ENCODE data around the gene IL16.

Gene IL16

DNA sequence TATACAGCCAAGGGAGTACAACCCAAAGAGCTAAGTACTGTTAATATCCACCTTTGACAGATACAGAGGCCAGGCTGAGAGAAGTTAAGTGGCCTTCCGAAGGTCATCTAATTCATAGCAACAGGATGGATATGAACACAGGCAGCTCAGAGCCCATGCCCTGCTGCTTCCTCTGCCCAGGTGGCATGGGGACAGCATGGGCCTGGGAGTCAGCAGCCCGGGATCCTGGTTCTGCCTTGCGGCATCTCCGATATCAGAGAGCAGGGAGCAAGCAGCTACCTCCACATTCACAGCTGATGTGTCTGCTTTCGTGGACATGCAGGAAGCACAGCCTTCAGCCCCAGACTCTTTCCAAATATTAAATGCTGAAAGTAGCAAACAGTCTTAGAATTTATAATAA lies 71.7 kb downstream of the IL16 start:
- Histone ChIP-seq H3K27me3 (ENCODE audit: insufficient read depth, low read depth, severe bottlenecking) (no peaks in the 10 kb centered on the region), H3K9me3 (ENCODE audit: severe bottlenecking) (no peaks in the 10 kb centered on the region), H3K36me3 (no peaks in the 10 kb centered on the region), H3K4me3 (ENCODE audit: low read depth, low read length) (no peak overlapping the region), H3K27ac (no peak overlapping the region)
- no peak for DNase-seq
- TF ChIP-seq, protein P1, sequence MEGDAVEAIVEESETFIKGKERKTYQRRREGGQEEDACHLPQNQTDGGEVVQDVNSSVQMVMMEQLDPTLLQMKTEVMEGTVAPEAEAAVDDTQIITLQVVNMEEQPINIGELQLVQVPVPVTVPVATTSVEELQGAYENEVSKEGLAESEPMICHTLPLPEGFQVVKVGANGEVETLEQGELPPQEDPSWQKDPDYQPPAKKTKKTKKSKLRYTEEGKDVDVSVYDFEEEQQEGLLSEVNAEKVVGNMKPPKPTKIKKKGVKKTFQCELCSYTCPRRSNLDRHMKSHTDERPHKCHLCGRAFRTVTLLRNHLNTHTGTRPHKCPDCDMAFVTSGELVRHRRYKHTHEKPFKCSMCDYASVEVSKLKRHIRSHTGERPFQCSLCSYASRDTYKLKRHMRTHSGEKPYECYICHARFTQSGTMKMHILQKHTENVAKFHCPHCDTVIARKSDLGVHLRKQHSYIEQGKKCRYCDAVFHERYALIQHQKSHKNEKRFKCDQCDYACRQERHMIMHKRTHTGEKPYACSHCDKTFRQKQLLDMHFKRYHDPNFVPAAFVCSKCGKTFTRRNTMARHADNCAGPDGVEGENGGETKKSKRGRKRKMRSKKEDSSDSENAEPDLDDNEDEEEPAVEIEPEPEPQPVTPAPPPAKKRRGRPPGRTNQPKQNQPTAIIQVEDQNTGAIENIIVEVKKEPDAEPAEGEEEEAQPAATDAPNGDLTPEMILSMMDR (IDR thresholded peaks at IDR 0.05; ENCODE audit: low read depth, low read length), result no peak

DNA sequence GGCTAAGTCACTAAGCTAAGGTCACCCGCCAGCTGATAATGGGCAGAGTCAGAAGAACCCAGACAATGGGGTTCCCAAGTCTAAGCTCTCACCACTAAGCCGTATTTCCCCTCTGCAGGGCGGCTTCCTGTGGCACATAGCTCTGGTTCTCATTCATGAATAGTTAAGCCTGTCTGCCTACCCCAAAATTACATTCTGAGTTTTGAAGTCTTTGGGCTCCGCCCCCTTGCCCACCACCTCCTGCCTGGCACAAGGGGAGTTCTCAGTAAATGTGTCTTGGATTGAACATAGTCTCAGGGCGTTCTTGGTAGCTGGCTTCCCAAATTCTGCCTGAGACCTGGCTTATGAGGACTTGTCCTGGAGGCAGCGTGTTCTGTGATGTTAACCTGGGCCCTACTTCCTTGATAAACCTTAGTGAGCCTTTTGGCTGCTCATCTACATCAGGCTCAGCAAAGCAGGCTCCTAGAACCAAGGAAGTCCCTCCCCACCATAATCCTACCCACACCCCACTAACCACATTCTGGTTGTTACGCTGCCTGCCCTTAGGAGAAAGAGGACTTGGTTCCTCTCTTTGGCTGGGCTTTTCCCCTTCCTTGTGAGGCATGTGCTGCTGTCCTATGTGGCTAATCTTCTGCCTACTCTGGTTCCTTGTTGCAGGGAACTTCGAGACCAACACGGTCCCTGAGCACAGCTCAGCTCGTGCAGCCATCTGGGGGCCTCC lies 72.4 kb downstream of the IL16 start:
- Histone ChIP-seq H3K27me3 (ENCODE audit: insufficient read depth, low read depth, severe bottlenecking) (no peaks in the 10 kb centered on the region), H3K9me3 (ENCODE audit: severe bottlenecking) (no peaks in the 10 kb centered on the region), H3K36me3 (no peaks in the 10 kb centered on the region), H3K27ac (no peak overlapping the region), H3K4me3 (ENCODE audit: low read depth, low read length) (no peak overlapping the region)
- TF ChIP-seq, protein P1 (IDR thresholded peaks at IDR 0.05; ENCODE audit: low read depth, low read length), result no peak
- DNase-seq, result no peak

DNA sequence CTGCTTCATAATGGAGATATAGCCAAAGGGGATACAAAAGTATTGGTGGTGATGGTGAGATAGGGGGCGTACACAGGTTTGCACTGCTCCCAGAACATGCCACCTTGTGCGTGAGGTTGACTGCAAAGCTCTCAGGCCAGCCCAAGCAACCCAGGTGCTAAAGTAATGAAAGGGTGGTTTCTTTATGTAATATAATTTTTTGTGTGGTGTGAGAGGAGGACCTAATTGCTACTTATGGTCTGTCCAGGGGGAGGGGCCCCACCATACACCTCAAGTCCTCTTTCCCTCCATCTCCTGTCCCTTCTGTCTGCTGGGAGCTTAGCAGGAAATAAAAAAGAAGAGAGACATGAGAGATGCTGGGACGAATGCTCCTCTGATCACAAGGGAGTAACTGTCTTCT lies 73.5 kb downstream of the IL16 start:
- no peak for DNase-seq
- H3K4me3 ChIP-seq (ENCODE audit: low read depth, low read length), result no peak overlapping the region
- TF ChIP-seq, protein P1 (IDR thresholded peaks at IDR 0.05; ENCODE audit: low read depth, low read length), result no peak
- no peaks in the 10 kb centered on the region for H3K36me3 ChIP-seq
- H3K9me3 ChIP-seq (ENCODE audit: severe bottlenecking), result no peaks in the 10 kb centered on the region
- H3K27me3 ChIP-seq (ENCODE audit: insufficient read depth, low read depth, severe bottlenecking), result no peaks in the 10 kb centered on the region
- H3K27ac ChIP-seq, result no peak overlapping the region

DNA sequence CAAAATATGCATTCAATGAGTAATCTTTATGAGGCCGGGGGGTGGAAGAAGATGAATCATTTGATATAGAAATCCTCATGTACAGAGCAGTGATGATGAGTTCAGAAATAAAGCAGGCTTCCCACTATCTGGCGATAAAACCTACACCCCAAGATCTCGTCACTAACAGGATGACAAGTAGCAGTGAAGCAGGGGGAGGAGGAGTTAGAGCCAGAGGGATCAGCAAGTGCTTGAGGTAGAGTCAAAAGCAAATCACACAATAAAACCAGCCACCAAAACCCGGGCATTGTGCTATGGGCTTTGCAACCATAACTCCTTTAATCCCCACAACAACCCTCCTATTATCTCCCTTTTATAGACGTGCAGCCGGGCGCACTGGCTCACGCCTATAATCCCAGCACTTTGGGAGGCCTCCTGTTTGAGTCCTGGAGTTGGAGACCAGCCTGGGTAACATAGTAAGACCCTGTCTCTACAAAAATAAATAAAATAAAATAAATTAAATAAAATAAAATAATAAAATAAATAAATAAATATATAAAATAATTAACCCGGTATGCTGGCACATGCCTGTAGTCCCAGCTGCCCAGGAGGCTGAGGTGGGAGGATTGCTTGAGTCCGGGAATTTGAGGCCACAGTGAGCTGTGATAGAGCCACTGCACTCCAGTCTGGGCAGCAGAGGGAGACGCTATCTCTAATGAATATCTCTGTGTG lies 74.3 kb downstream of the IL16 start:
- Histone ChIP-seq H3K9me3 (ENCODE audit: severe bottlenecking) (no peaks in the 10 kb centered on the region), H3K27me3 (ENCODE audit: insufficient read depth, low read depth, severe bottlenecking) (no peaks in the 10 kb centered on the region), H3K36me3 (no peaks in the 10 kb centered on the region), H3K27ac (no peak overlapping the region), H3K4me3 (ENCODE audit: low read depth, low read length) (no peak overlapping the region)
- TF ChIP-seq, protein P1 (IDR thresholded peaks at IDR 0.05; ENCODE audit: low read depth, low read length), result no peak
- DNase-seq, result peak; percentile 43

DNA sequence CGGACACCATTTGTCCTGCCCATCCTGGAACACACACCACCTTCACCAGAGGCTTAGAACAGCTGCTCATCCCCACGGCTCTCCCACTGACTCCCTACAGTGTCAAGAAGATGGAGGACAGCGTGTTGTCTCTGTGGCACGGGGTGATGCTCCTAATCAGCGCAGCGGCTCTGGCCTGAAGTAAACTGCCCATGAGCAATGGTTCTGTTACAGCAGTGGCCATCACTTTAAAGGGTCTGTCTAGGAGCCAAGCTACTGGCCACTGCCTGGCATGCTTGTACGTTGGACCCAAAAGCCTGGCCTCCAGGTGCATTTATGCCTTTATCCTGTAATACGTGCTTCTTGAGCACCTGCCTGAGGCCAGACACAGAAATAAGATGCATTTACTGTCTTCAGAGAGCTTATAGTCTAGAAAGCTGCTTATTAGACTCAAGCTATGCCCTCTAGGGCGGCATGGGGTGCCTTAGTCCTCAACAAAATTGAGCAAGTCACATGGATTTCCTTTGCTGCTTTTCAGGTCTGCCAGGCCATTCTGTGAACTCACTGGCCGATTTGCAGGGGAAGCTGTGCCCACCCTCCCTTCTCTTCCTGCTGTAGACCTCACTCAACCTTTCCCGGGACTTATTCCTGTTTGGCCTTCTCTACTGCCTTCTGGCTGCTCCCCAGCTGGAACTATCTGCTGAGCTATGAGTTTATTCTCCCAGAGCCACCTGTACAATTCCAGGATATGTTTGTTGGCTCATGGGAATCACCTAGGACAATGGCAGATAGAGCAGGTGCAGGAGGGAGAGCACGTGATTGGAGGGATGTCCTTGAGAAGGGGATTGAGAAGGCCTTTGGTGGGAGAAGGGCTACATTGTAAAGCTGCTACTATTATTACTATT lies 75.3 kb downstream of the IL16 start:
- no peak for DNase-seq
- TF ChIP-seq, protein P1 (IDR thresholded peaks at IDR 0.05; ENCODE audit: low read depth, low read length), result no peak
- no peaks in the 10 kb centered on the region for H3K27me3 ChIP-seq (ENCODE audit: insufficient read depth, low read depth, severe bottlenecking)
- H3K4me3 ChIP-seq (ENCODE audit: low read depth, low read length), result no peak overlapping the region
- peaks cover under 1% of the 10 kb centered on the region for H3K9me3 ChIP-seq (ENCODE audit: severe bottlenecking)
- no peak overlapping the region for H3K27ac ChIP-seq
- no peaks in the 10 kb centered on the region for H3K36me3 ChIP-seq

All from WERI-Rb-1 (cell line).